ENCODE results near the gene HHAT.

The HHAT gene

DNA sequence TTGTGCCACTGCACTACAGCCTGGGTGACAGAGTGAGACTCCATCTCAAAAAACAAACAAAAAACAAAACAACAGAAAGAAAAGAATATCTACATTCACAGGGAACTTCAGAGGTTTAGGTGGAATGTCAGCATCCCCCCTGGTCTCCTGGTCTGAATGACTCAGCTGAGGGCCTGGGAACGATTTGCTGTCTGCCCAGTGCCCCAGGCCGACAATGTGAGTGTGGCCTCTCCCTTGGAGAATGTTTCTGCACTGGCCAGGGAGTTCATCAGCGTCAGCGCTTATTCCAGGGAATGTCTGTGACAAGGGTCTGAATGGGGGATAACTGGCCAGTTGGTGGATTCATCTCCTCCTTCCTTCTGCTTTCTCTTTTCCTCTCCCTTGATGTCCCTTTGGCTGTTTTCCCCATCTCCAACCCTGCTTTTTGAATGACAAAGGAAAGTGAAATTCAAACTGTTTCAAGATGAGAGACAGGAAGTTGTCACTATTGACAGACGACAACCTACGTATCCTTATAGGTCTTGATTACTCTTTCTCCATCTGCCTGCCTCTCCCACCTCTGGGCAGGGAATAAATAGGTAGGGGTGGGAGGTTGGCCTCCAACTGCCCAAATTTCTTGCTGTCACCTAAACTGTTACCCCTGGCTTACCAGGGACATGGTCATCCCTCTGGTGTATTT lies 213.1 kb downstream of the HHAT start:
- Histone ChIP-seq H3K4me3 (replicated peaks; ENCODE audit: low read depth, low read length) (no peak overlapping the region), H3K36me3 (ENCODE audit: control insufficient read depth, insufficient read depth, low read length) (no peaks in the 10 kb centered on the region), H3K27me3 (replicated peaks; ENCODE audit: control insufficient read depth, insufficient read depth, low read length) (no peaks in the 10 kb centered on the region)
- TF ChIP-seq, protein P1, sequence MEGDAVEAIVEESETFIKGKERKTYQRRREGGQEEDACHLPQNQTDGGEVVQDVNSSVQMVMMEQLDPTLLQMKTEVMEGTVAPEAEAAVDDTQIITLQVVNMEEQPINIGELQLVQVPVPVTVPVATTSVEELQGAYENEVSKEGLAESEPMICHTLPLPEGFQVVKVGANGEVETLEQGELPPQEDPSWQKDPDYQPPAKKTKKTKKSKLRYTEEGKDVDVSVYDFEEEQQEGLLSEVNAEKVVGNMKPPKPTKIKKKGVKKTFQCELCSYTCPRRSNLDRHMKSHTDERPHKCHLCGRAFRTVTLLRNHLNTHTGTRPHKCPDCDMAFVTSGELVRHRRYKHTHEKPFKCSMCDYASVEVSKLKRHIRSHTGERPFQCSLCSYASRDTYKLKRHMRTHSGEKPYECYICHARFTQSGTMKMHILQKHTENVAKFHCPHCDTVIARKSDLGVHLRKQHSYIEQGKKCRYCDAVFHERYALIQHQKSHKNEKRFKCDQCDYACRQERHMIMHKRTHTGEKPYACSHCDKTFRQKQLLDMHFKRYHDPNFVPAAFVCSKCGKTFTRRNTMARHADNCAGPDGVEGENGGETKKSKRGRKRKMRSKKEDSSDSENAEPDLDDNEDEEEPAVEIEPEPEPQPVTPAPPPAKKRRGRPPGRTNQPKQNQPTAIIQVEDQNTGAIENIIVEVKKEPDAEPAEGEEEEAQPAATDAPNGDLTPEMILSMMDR (IDR thresholded peaks at IDR 0.05; ENCODE audit: insufficient read depth, low read length, poor library complexity, severe bottlenecking), result no peak
- no peak for DNase-seq (ENCODE audit: extremely low read depth, insufficient read length)

DNA sequence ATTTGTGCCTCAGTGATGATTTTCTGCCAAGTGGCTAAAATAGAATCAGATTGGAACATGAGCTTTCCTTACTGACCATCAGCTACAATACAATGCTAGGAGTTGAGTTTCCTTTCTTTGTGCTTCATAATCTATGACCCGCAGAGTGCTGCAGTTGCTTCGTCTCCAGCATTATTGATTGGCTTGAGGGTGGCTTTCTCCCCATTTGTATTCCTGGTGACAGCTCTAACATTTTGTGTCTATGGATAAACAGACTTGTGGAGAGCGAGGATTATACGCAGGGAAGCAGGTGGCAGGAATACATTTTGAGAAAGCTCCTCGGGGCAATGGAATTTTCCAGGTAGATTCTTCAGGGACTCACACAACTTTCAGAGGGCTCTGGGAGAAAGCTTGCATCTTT lies 223.2 kb downstream of the HHAT start:
- H3K4me3 ChIP-seq (replicated peaks; ENCODE audit: low read depth, low read length), result no peak overlapping the region
- no peaks in the 10 kb centered on the region for H3K27me3 ChIP-seq (replicated peaks; ENCODE audit: control insufficient read depth, insufficient read depth, low read length)
- no peak for DNase-seq (ENCODE audit: extremely low read depth, insufficient read length)
- no peaks in the 10 kb centered on the region for H3K36me3 ChIP-seq (ENCODE audit: control insufficient read depth, insufficient read depth, low read length)
- TF ChIP-seq, protein P1 (IDR thresholded peaks at IDR 0.05; ENCODE audit: insufficient read depth, low read length, poor library complexity, severe bottlenecking), result no peak

DNA sequence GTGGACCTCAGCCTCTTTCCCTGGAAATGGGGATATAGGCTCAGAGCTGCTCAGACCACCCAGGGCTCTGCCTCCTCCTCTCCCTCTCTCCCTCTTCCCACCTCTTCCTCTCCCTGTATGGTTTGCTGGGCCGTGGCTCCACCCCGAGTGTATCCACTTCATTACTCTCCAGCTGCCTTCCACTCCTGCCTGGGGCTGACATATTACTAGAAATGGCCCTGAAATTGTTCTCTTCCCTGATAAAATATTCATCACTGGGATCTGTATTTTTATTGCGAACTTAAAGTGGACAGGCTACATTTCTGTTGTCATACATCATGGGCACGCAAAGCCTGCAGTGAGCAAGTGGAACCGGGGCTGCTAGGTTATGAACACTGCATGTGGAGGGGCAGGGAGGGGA lies 225.0 kb downstream of the HHAT start:
- no peaks in the 10 kb centered on the region for H3K36me3 ChIP-seq (ENCODE audit: control insufficient read depth, insufficient read depth, low read length)
- TF ChIP-seq, protein P1 (IDR thresholded peaks at IDR 0.05; ENCODE audit: insufficient read depth, low read length, poor library complexity, severe bottlenecking), result no peak
- no peak for DNase-seq (ENCODE audit: extremely low read depth, insufficient read length)
- no peak overlapping the region for H3K4me3 ChIP-seq (replicated peaks; ENCODE audit: low read depth, low read length)
- no peaks in the 10 kb centered on the region for H3K27me3 ChIP-seq (replicated peaks; ENCODE audit: control insufficient read depth, insufficient read depth, low read length)

DNA sequence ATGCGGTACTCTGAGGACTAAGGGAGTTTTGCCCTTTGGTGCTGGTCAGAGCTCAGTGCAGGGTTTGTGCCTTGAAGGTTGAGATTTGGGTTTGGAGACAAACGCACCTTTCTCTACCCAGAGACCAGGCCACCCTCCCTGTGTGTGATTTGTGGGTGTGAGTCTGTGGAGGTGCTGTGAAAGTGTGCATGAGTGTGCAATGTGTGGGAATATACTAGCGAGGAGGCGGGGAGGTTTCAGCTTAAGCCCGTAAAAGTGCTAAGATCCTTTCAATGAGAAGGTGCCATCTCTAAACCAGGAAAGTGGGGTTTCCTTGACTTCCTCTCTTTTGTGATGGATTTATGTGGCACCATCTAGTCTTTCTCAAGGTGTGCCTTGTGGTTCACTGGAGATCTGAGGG lies 225.7 kb downstream of the HHAT start:
- DNase-seq (ENCODE audit: extremely low read depth, insufficient read length), result no peak
- H3K4me3 ChIP-seq (replicated peaks; ENCODE audit: low read depth, low read length), result no peak overlapping the region
- H3K27me3 ChIP-seq (replicated peaks; ENCODE audit: control insufficient read depth, insufficient read depth, low read length), result no peaks in the 10 kb centered on the region
- TF ChIP-seq, protein P1 (IDR thresholded peaks at IDR 0.05; ENCODE audit: insufficient read depth, low read length, poor library complexity, severe bottlenecking), result no peak
- H3K36me3 ChIP-seq (ENCODE audit: control insufficient read depth, insufficient read depth, low read length), result no peaks in the 10 kb centered on the region

DNA sequence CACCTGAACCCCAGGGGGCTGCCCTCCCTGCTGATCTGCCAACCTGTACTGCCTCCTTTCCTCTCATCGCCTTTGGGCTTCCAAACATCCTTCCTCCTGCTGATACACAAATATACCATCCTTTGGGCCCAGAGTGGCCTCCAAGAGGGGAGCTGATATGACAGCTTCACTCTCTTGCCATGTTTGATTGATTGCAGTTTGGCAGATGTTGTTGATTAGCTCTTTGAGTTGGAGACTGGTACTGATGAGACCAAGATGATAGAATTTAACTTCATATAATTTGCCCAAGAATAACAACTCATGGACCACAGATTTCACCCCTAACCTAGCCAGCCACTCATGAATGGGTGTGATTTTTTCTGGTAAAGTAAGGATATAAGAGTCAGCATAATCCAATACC lies 227.8 kb downstream of the HHAT start:
- TF ChIP-seq, protein P1 (IDR thresholded peaks at IDR 0.05; ENCODE audit: insufficient read depth, low read length, poor library complexity, severe bottlenecking), result no peak
- no peak for DNase-seq (ENCODE audit: extremely low read depth, insufficient read length)
- no peak overlapping the region for H3K4me3 ChIP-seq (replicated peaks; ENCODE audit: low read depth, low read length)
- no peaks in the 10 kb centered on the region for H3K27me3 ChIP-seq (replicated peaks; ENCODE audit: control insufficient read depth, insufficient read depth, low read length)
- H3K36me3 ChIP-seq (ENCODE audit: control insufficient read depth, insufficient read depth, low read length), result no peaks in the 10 kb centered on the region
